ENCODE results near the gene AGAP3.

The AGAP3 gene

GRCh38 chr7:151134743-151135524 is 48.7 kb downstream of the AGAP3 start:
- no peak for DNase-seq (ENCODE audit: low read depth, low spot score)

GRCh38 chr7:151135525-151135845 is 49.2 kb downstream of the AGAP3 start:
- DNase-seq (ENCODE audit: low read depth, low spot score) = no peak

- DNase-seq (ENCODE audit: low read depth, low spot score) = no peak
These were observed 49.9 kb downstream of the AGAP3 start for GRCh38 chr7:151135866-151136843.

- DNase-seq (ENCODE audit: low read depth, low spot score) = no peak
These were observed 50.9 kb downstream of the AGAP3 start for GRCh38 chr7:151137076-151137675.

- DNase-seq (ENCODE audit: low read depth, low spot score) = no peak
These were observed 51.5 kb downstream of the AGAP3 start for GRCh38 chr7:151137791-151138152.

- DNase-seq (ENCODE audit: low read depth, low spot score) = no peak
These were observed 52.0 kb downstream of the AGAP3 start for GRCh38 chr7:151138153-151138851.

- no peak for DNase-seq (ENCODE audit: low read depth, low spot score)
These were observed 53.0 kb downstream of the AGAP3 start for GRCh38 chr7:151139071-151139790.

- no peak for DNase-seq (ENCODE audit: low read depth, low spot score)
These were observed 53.5 kb downstream of the AGAP3 start for GRCh38 chr7:151139791-151140190.

GRCh38 chr7:151140826-151141225 is 54.6 kb downstream of the AGAP3 start:
- no peak for DNase-seq (ENCODE audit: low read depth, low spot score)

GRCh38 chr7:151141311-151141854 is 55.1 kb downstream of the AGAP3 start:
- no peak for DNase-seq (ENCODE audit: low read depth, low spot score)

- no peak for DNase-seq (ENCODE audit: low read depth, low spot score)
These were observed 55.8 kb downstream of the AGAP3 start for GRCh38 chr7:151141855-151142685.

- no peak for DNase-seq (ENCODE audit: low read depth, low spot score)
These were observed 56.4 kb downstream of the AGAP3 start for GRCh38 chr7:151142686-151143040.

- DNase-seq (ENCODE audit: low read depth, low spot score) = no peak
These were observed 57.2 kb downstream of the AGAP3 start for GRCh38 chr7:151143261-151144015.

- no peak for DNase-seq (ENCODE audit: low read depth, low spot score)
These were observed 58.1 kb downstream of the AGAP3 start for GRCh38 chr7:151144387-151144786.

- DNase-seq (ENCODE audit: low read depth, low spot score) = no peak
These were observed 60.5 kb downstream of the AGAP3 start for GRCh38 chr7:151146761-151147160.

GRCh38 chr7:151148319-151149259 is 62.3 kb downstream of the AGAP3 start:
- DNase-seq (ENCODE audit: low read depth, low spot score) = no peak

GRCh38 chr7:151150388-151150787 is 64.1 kb downstream of the AGAP3 start:
- no peak for DNase-seq (ENCODE audit: low read depth, low spot score)

All from activated CD4-positive, CD25-positive, alpha-beta regulatory T cell treated with anti-CD3 and anti-CD28 coated beads, Interleukin-2, amount 50 U/mL, for 16 hours (primary cell).